OCI-LY7 (cell line): ENCODE measurements around the gene TRIM14. TPM values are rescaled to one million over a fixed set of nuclear protein-coding genes. Genes with fewer than 3 reads are reported as not detected.

ENCODE experiments used
- BruUV-seq: library from RNA; stranded (reverse); fragments of 400-500 nt; replicated peaks from 2 replicates; lab custom pipeline; 2021; lab: Mats Ljungman, UMichigan
- CTCF ChIA-PET: fragments of 300-600 bp; sonication (Branson Sonifier 250); formaldehyde crosslinking; loops from one replicate; lab custom pipeline; 2022; ENCODE audit warnings: antibody characterized with exemption; ENCODE audit not compliant: unreplicated experiment; lab: Charles Lee
- POLR2A ChIA-PET: fragments of 300-600 bp; sonication (Branson Sonifier 250); formaldehyde crosslinking; loops from one replicate; lab custom pipeline; 2022; ENCODE audit warnings: antibody characterized with exemption; lab: Charles Lee
- DNase-seq: peaks from one replicate; pipeline ENCODE4 v3.0.0-alpha.2; 2015; ENCODE audit warnings: low spot score
- H2AFZ ChIP-seq: fragments of 200-600 bp; sonication (generic), shearing (Covaris generic); 2 replicates; pipeline ENCODE4 v1.6.1; 2014; ENCODE audit warnings: mild to moderate bottlenecking, antibody characterized with exemption, low read length, moderate library complexity
- H3K27ac ChIP-seq: fragments of 200-600 bp; sonication (generic); 2 replicates; pipeline ENCODE4 v1.5.1; 2014; ENCODE audit warnings: mixed run types, low read depth, mild to moderate bottlenecking, moderate library complexity, low read length, inconsistent platforms; ENCODE audit not compliant: poor library complexity, severe bottlenecking
- H3K36me3 ChIP-seq: fragments of 200-600 bp; sonication (generic); 2 replicates; pipeline ENCODE4 v1.6.1; 2014; ENCODE audit warnings: mild to moderate bottlenecking, antibody characterized with exemption, low read length, moderate library complexity, mixed read lengths; ENCODE audit not compliant: insufficient read depth
- H3K4me1 ChIP-seq: fragments of 200-600 bp; sonication (generic); 2 replicates; pipeline ENCODE4 v1.5.1; 2014; ENCODE audit warnings: mild to moderate bottlenecking, low read length; ENCODE audit not compliant: insufficient read depth, poor library complexity, severe bottlenecking
- H3K4me2 ChIP-seq: fragments of 200-600 bp; sonication (generic); 2 replicates; pipeline ENCODE4 v1.6.1; 2014; ENCODE audit warnings: mild to moderate bottlenecking, low read length
- H3K4me3 ChIP-seq: fragments of 200-600 bp; sonication (generic); 2 replicates; pipeline ENCODE4 v1.5.1; 2014; ENCODE audit warnings: mild to moderate bottlenecking, low read depth, low read length; ENCODE audit not compliant: poor library complexity, severe bottlenecking
- H3K79me2 ChIP-seq: fragments of 200-600 bp; sonication (generic); 2 replicates; pipeline ENCODE4 v1.6.1; 2016; ENCODE audit warnings: low read depth, mild to moderate bottlenecking, low read length, moderate library complexity, mixed read lengths; ENCODE audit not compliant: insufficient read depth
- H3K9me2 ChIP-seq: fragments of 200-600 bp; sonication (generic); 2 replicates; pipeline ENCODE4 v1.6.1; 2016; ENCODE audit warnings: mild to moderate bottlenecking, low read length, mixed read lengths; ENCODE audit not compliant: insufficient read depth
- H3K9me3 ChIP-seq: fragments of 200-600 bp; sonication (generic); 2 replicates; pipeline ENCODE4 v1.6.1; 2014; ENCODE audit warnings: mild to moderate bottlenecking, mixed run types, low read length, mixed read lengths
- H4K20me1 ChIP-seq: fragments of 200-600 bp; sonication (generic); 2 replicates; pipeline ENCODE4 v1.6.1; 2014; ENCODE audit warnings: mild to moderate bottlenecking, antibody characterized with exemption, low read length, moderate library complexity, mixed read lengths; ENCODE audit not compliant: insufficient read depth
- EZH2phosphoT487 ChIP-seq: fragments of 200-600 bp; sonication (generic); IDR thresholded peaks from 2 replicates; pipeline ENCODE4 v1.6.1; 2018; ENCODE audit warnings: low read depth, borderline replicate concordance, mild to moderate bottlenecking, mixed run types, antibody characterized with exemption, low read length, moderate library complexity, mixed read lengths
- intact Hi-C: fragments of 100-400 bp; cut with micrococcal nuclease; formaldehyde crosslinking; loops from one replicate; pipeline ENCODE4 v1.10.0; 2022; ENCODE audit not compliant: unreplicated experiment
- total RNA-seq, 2 experiments: library from RNA; depleted of rRNA in 1 of 2; stranded (reverse); fragments of >200 nt in 1 of 2; shearing (Covaris generic) in 1 of 2; gene quantifications; 2 replicates each; pipeline ENCODE4 v1.2.3, GENCODE V29; 2014 to 2022
- TF ChIP-seq, protein P1 (sequence below): fragments of 200-600 bp; sonication (generic); conservative IDR thresholded peaks from 2 replicates; pipeline ENCODE4 v1.5.1; 2014; ENCODE audit warnings: mild to moderate bottlenecking, antibody characterized with exemption, low read length, moderate library complexity, mixed read lengths

The TRIM14 gene
- total RNA-seq, 2 experiments from 2014 or later, result 21.4 to 26.0 TPM

DNA sequence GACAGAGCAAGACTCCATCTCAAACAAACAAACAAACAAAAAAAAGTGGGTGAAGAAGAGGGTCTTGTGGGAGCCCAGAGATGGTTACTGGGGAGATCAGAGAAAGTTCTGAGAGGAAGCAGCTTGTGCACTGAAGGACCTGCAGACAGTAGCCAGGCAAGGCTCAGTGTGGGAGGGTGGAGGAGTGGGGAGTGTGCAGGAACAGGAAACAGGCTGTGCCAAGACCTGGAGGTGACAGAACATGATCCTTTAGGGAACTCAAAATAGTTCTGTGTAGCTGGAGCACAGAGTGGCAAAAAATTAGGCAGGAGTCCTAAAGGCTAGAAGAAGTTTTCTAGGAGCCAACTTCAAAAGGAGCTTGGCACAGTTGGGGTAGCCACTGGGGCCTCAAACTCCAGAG, 81.7 kb downstream of the TRIM14 start:
- Histone ChIP-seq H3K9me2 (no peaks in the 10 kb centered on the region), H3K27ac (no peak overlapping the region), H3K4me2 (no peak overlapping the region), H2AFZ (0 out of 2 replicates have a peak overlapping the region, but pooled peaks have one; percentile 19), H3K9me3 (no peaks in the 10 kb centered on the region), H4K20me1 (no peaks in the 10 kb centered on the region), H3K36me3 (no peaks in the 10 kb centered on the region), H3K4me3 (no peak overlapping the region), H3K79me2 (no peaks in the 10 kb centered on the region), H3K4me1 (peaks cover 42% of the 10 kb centered on the region)
- ChIA-PET POLR2A (interaction anchor here (0.7 to 2.4 kb wide), 8 partner anchors 9 to 114 kb away, joined by 3 to 17 read pairs (median 4); partner anchors contain the start of gene ANP32B), CTCF (interaction anchor here (0.6 to 1.4 kb wide), 3 partner anchors 113 to 247 kb away, joined by 3 to 5 read pairs (median 3); partner anchors contain the start of gene TRMO)
- intact Hi-C loops, result no loop called here
- BruUV-seq, result no TSS peak
- DNase-seq, result no peak
- TF ChIP-seq, protein P1, sequence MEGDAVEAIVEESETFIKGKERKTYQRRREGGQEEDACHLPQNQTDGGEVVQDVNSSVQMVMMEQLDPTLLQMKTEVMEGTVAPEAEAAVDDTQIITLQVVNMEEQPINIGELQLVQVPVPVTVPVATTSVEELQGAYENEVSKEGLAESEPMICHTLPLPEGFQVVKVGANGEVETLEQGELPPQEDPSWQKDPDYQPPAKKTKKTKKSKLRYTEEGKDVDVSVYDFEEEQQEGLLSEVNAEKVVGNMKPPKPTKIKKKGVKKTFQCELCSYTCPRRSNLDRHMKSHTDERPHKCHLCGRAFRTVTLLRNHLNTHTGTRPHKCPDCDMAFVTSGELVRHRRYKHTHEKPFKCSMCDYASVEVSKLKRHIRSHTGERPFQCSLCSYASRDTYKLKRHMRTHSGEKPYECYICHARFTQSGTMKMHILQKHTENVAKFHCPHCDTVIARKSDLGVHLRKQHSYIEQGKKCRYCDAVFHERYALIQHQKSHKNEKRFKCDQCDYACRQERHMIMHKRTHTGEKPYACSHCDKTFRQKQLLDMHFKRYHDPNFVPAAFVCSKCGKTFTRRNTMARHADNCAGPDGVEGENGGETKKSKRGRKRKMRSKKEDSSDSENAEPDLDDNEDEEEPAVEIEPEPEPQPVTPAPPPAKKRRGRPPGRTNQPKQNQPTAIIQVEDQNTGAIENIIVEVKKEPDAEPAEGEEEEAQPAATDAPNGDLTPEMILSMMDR, result no peak
- no peak for TF ChIP-seq EZH2phosphoT487

DNA sequence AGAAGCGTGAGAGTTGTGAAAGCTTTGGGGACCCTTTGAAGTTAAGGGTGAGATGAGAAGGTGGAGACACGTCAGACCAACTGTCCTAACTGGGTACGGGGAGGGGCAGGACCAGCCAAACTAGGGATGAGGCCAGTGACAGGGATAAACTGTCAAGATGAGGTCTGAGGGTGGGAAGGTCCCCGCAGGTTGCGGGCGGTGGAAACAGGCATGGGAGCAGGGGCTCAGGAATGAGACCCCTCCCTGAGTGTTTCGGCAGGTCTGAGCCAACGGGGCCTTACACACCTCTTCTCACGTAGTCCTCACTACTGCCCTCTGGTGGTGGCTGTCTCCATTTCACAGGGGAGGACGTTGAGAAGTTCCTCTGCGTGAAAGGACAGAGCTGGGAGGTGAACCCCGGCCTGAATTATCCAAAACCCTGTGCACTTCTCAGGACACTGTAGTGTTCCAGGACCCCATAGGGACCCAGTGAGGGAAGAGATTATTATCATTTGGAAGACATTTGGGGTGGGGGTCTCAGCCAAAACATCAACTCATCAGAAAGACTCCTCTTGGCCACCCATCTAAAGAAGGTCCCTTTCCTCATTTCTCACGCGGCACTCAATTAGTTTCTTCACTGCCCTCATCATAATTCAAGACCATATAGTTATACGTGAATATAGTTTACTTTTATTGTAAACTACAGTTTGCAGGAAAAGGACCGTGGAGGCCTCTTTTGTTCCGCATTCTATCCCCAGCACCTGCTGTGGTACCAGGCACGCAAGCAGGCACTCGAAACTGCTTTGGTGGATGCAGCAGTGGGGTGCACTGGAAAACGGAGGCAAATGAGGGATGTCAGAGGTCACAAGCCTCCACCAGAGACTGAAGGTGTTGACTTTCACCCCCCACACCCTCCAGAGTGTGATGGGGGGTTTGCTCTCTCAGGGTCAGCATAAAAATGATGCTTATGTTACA, 84.2 kb downstream of the TRIM14 start:
- no TSS peak for BruUV-seq

More for the DNA sequence above, 84.2 kb downstream of the TRIM14 start:
- H3K9me2 ChIP-seq, result no peaks in the 10 kb centered on the region
- no peaks in the 10 kb centered on the region for H3K36me3 ChIP-seq
- CTCF ChIA-PET, result interaction anchor here (0.5 to 0.9 kb wide), 5 partner anchors 9 to 165 kb away, joined by 3 read pairs; partner anchors contain the start of gene ANP32B
- peak overlapping the region; percentile 34 for H3K4me3 ChIP-seq
- H2AFZ ChIP-seq, result peak overlapping the region; percentile 88
- H3K27ac ChIP-seq, result no peak overlapping the region
- no peak for TF ChIP-seq EZH2phosphoT487
- TF ChIP-seq, protein P1, result peak; percentile 91
- peak overlapping the region; percentile 74 for H3K4me2 ChIP-seq
- H3K9me3 ChIP-seq, result no peaks in the 10 kb centered on the region
- DNase-seq, result peak; percentile 89
- H4K20me1 ChIP-seq, result no peaks in the 10 kb centered on the region
- POLR2A ChIA-PET, result interaction anchor here (0.6 to 1.0 kb wide), 2 partner anchors 24 to 112 kb away, joined by 3 to 4 read pairs; no protein-coding TSS in a partner anchor
- H3K79me2 ChIP-seq, result no peaks in the 10 kb centered on the region
- intact Hi-C loops, result loop anchor here (1.0 kb wide), 3 partner anchors 52 to 112 kb away; partner anchors contain the start of gene ANP32B
- H3K4me1 ChIP-seq, result peaks cover 30% of the 10 kb centered on the region
